Measurements from ENCODE around the gene ITPR1.

ITPR1 gene

GRCh38 chr3:4615750-4616149 is 122.6 kb downstream of the ITPR1 start:
- H3K27me3 ChIP-seq (ENCODE audit: insufficient read depth, low read length, poor library complexity) = no peaks in the 10 kb centered on the region
- H3K36me3 ChIP-seq (ENCODE audit: control insufficient read depth, insufficient read depth, low read length) = no peaks in the 10 kb centered on the region
- no peak for DNase-seq
- no peak overlapping the region for H3K4ac ChIP-seq (ENCODE audit: low read depth, low read length)
- no peaks in the 10 kb centered on the region for H3K79me1 ChIP-seq (ENCODE audit: low read length)
- no peaks in the 10 kb centered on the region for H3K4me1 ChIP-seq (ENCODE audit: control insufficient read depth, low read depth, low read length)
- no peak overlapping the region for H2BK120ac ChIP-seq (ENCODE audit: low read depth, low read length)
- H3K23ac ChIP-seq (ENCODE audit: low read length) = no peak overlapping the region
- H3K4me2 ChIP-seq (ENCODE audit: low read length) = no peak overlapping the region
- no peak overlapping the region for H2BK15ac ChIP-seq (replicated peaks; ENCODE audit: low read depth)
- H2AK5ac ChIP-seq (ENCODE audit: low read length) = no peak overlapping the region
- H3K18ac ChIP-seq (ENCODE audit: low read length) = no peak overlapping the region
- no peak overlapping the region for H3K56ac ChIP-seq (ENCODE audit: low read length)
- H4K8ac ChIP-seq (ENCODE audit: low read depth, low read length) = no peak overlapping the region
- H3K9ac ChIP-seq (ENCODE audit: low read length) = no peak overlapping the region
- H3K79me2 ChIP-seq (ENCODE audit: control insufficient read depth, insufficient read depth, low read length) = no peaks in the 10 kb centered on the region
- no peak overlapping the region for H3K27ac ChIP-seq (ENCODE audit: low read depth, low read length)
- H2BK5ac ChIP-seq (ENCODE audit: low read length) = no peak overlapping the region
- H3K4me3 ChIP-seq (ENCODE audit: low read length) = no peak overlapping the region
- H4K5ac ChIP-seq (ENCODE audit: low read length) = no peak overlapping the region
- no CpG with 5 or more reads among the region's 3 CpGs for WGBS (ENCODE audit: extremely low coverage, insufficient coverage, low lambda C conversion rate)

DNA sequence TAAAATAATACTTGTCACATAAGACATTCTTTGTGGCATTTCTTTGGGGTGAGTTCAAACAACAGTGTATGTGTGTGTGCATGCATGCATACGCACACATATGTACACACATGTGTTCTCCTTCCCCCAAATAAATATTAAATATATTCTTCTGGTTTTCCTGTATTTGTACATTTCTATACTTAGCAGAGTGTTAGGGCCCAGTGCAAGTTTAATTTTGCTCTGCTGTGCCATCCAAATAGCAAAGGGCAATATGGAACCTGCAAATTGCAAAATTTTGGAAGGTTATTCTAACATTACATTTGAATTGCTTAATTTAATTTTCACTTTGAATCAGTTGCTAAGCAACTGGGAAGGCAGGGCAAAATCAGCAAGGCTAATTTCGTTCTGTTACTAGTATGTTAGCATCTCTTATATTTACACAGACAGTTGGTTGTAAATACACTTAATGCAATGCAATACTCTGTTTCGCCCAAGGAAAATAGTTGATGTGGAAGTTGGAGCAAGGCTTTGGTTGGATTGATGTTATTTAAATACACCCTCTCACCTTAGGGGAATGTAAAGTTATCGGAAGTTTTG is 130.4 kb downstream of the ITPR1 start:
- Histone ChIP-seq H3K79me2 (ENCODE audit: control insufficient read depth, insufficient read depth, low read length) (no peaks in the 10 kb centered on the region), H3K4me2 (ENCODE audit: low read length) (no peak overlapping the region), H3K36me3 (ENCODE audit: control insufficient read depth, insufficient read depth, low read length) (no peaks in the 10 kb centered on the region), H4K5ac (ENCODE audit: low read length) (no peak overlapping the region), H3K23ac (ENCODE audit: low read length) (no peak overlapping the region), H2BK15ac (replicated peaks; ENCODE audit: low read depth) (no peak overlapping the region), H3K27me3 (ENCODE audit: insufficient read depth, low read length, poor library complexity) (no peaks in the 10 kb centered on the region), H3K79me1 (ENCODE audit: low read length) (no peaks in the 10 kb centered on the region), H3K18ac (ENCODE audit: low read length) (no peak overlapping the region), H3K56ac (ENCODE audit: low read length) (no peak overlapping the region), H2BK120ac (ENCODE audit: low read depth, low read length) (no peak overlapping the region), H3K9ac (ENCODE audit: low read length) (no peak overlapping the region), H3K4me1 (ENCODE audit: control insufficient read depth, low read depth, low read length) (no peaks in the 10 kb centered on the region), H2AK5ac (ENCODE audit: low read length) (no peak overlapping the region), H3K4ac (ENCODE audit: low read depth, low read length) (no peak overlapping the region), H3K27ac (ENCODE audit: low read depth, low read length) (no peak overlapping the region), H4K8ac (ENCODE audit: low read depth, low read length) (no peak overlapping the region), H2BK5ac (ENCODE audit: low read length) (no peak overlapping the region), H3K4me3 (ENCODE audit: low read length) (no peak overlapping the region)
- DNase-seq = no peak
- no CpG with 5 or more reads among the region's 4 CpGs for WGBS (ENCODE audit: extremely low coverage, insufficient coverage, low lambda C conversion rate)

- Histone ChIP-seq H3K18ac (ENCODE audit: low read length) (no peak overlapping the region), H3K4me3 (ENCODE audit: low read length) (no peak overlapping the region), H2AK5ac (ENCODE audit: low read length) (no peak overlapping the region), H4K5ac (ENCODE audit: low read length) (no peak overlapping the region), H4K8ac (ENCODE audit: low read depth, low read length) (no peak overlapping the region), H3K23ac (ENCODE audit: low read length) (no peak overlapping the region), H2BK5ac (ENCODE audit: low read length) (no peak overlapping the region), H3K27me3 (ENCODE audit: insufficient read depth, low read length, poor library complexity) (no peaks in the 10 kb centered on the region), H3K79me2 (ENCODE audit: control insufficient read depth, insufficient read depth, low read length) (no peaks in the 10 kb centered on the region), H2BK120ac (ENCODE audit: low read depth, low read length) (no peak overlapping the region), H3K36me3 (ENCODE audit: control insufficient read depth, insufficient read depth, low read length) (no peaks in the 10 kb centered on the region), H3K56ac (ENCODE audit: low read length) (no peak overlapping the region), H2BK15ac (replicated peaks; ENCODE audit: low read depth) (no peak overlapping the region), H3K79me1 (ENCODE audit: low read length) (no peaks in the 10 kb centered on the region), H3K4ac (ENCODE audit: low read depth, low read length) (no peak overlapping the region), H3K9ac (ENCODE audit: low read length) (no peak overlapping the region), H3K4me1 (ENCODE audit: control insufficient read depth, low read depth, low read length) (peaks cover 2% of the 10 kb centered on the region), H3K4me2 (ENCODE audit: low read length) (no peak overlapping the region), H3K27ac (ENCODE audit: low read depth, low read length) (no peak overlapping the region)
- no peak for DNase-seq
- no CpG with 5 or more reads among the region's 10 CpGs for WGBS (ENCODE audit: extremely low coverage, insufficient coverage, low lambda C conversion rate)
Observed at GRCh38 chr3:4627651-4628375, 134.7 kb downstream of the ITPR1 start.

DNA sequence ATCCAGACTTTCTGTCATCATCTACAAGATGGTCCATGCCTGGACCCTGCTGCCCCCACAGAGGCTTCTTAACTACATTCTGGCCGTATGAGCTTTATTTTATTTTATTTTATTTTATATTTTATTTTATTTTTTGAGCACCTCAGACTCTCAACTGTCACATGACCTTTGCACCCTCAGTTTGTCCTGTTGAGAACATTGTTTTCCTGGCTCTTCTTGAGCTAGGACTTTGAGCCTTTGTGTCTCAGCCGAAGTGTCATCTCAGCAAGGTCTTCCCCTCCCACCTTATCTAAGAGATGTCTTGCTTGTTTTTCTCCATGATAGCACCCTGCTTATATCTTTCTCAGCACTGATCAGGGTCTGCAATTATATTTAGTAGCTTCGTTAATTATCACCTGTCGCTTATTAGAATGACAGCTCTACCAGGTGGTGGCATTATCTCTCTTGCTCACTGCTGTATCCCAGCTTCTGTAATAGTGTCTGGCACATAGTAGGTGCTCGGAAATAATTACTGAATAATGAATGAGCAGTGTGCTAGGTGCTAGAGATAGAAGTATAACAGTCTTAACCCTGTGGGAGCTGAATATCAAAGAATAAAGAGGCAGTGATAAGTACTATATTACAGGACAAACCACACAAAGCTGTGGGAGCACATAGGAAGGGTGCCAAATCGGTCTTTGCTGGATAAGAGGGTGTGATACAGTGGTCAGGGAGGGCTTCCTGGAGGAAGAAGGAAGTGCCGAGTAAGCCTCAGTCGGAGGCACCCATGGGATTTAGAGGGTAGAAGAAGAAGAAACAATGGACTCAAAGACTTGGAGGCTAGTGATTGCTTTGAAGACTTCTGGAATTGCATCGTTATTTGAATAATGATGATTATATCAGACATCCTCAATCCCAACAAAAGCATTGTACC is 136.2 kb downstream of the ITPR1 start:
- H2AK5ac ChIP-seq (ENCODE audit: low read length) = no peak overlapping the region
- no peaks in the 10 kb centered on the region for H3K27me3 ChIP-seq (ENCODE audit: insufficient read depth, low read length, poor library complexity)
- peak; percentile 59 for DNase-seq
- H3K4me1 ChIP-seq (ENCODE audit: control insufficient read depth, low read depth, low read length) = peaks cover 2% of the 10 kb centered on the region
- H4K8ac ChIP-seq (ENCODE audit: low read depth, low read length) = no peak overlapping the region
- no peak overlapping the region for H3K4me3 ChIP-seq (ENCODE audit: low read length)
- H2BK15ac ChIP-seq (replicated peaks; ENCODE audit: low read depth) = no peak overlapping the region
- H3K27ac ChIP-seq (ENCODE audit: low read depth, low read length) = no peak overlapping the region
- no CpG with 5 or more reads among the region's 9 CpGs for WGBS (ENCODE audit: extremely low coverage, insufficient coverage, low lambda C conversion rate)
- H2BK120ac ChIP-seq (ENCODE audit: low read depth, low read length) = no peak overlapping the region
- no peaks in the 10 kb centered on the region for H3K79me1 ChIP-seq (ENCODE audit: low read length)
- H3K18ac ChIP-seq (ENCODE audit: low read length) = no peak overlapping the region
- no peak overlapping the region for H3K4me2 ChIP-seq (ENCODE audit: low read length)
- no peak overlapping the region for H2BK5ac ChIP-seq (ENCODE audit: low read length)
- no peak overlapping the region for H3K4ac ChIP-seq (ENCODE audit: low read depth, low read length)
- H3K36me3 ChIP-seq (ENCODE audit: control insufficient read depth, insufficient read depth, low read length) = no peaks in the 10 kb centered on the region
- peak overlapping the region; percentile 40 for H3K56ac ChIP-seq (ENCODE audit: low read length)
- no peak overlapping the region for H4K5ac ChIP-seq (ENCODE audit: low read length)
- H3K9ac ChIP-seq (ENCODE audit: low read length) = no peak overlapping the region
- no peak overlapping the region for H3K23ac ChIP-seq (ENCODE audit: low read length)
- H3K79me2 ChIP-seq (ENCODE audit: control insufficient read depth, insufficient read depth, low read length) = no peaks in the 10 kb centered on the region

DNA sequence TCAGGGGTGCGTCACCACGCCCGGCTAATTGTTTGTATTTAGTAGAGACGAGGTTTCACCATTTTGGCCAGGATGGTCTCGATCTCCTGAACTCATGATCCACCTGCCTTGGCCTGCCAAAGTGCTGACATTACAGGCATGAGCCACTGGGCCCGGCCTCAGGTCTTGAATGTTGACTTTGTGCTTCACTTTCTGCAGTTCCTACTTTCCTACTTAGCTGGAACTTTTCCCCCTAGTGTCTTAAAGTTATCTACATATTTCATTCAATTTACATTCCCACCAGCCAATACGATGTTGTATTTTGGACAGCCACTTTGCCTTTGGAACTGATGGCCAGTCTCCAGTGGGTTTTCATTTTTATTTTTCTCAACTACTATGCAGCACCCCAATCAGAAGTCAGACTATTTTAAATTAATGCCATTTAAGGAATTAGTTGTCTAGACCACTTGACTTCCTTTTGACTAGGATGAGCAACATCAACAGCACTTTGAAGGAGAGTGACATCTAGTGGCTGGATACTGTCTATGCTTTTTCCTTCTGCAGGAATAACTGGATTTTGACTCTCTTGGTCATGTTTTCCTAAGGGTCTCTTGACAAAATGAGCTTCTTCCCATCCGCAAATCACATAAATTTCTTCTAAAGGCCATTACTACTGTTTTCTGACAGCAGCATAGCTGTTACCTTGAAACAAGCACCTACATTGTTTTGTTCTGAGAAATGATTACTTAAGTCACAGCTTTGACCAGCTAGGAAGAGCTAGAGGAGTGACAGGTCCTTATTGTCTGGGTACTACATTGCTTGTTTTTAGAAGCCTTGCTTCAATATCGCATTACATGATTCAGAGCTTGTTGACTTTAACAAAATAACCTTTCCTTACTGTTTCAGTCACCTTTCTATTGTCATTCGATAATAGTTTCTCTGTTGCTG is 140.2 kb downstream of the ITPR1 start:
- no peak overlapping the region for H2BK15ac ChIP-seq (replicated peaks; ENCODE audit: low read depth)
- no peak overlapping the region for H3K9ac ChIP-seq (ENCODE audit: low read length)
- H4K8ac ChIP-seq (ENCODE audit: low read depth, low read length) = no peak overlapping the region
- no CpG with 5 or more reads among the region's 10 CpGs for WGBS (ENCODE audit: extremely low coverage, insufficient coverage, low lambda C conversion rate)
- peak; percentile 82 for DNase-seq
- H3K79me1 ChIP-seq (ENCODE audit: low read length) = no peaks in the 10 kb centered on the region
- H3K4me2 ChIP-seq (ENCODE audit: low read length) = no peak overlapping the region
- H3K27me3 ChIP-seq (ENCODE audit: insufficient read depth, low read length, poor library complexity) = no peaks in the 10 kb centered on the region
- no peak overlapping the region for H2AK5ac ChIP-seq (ENCODE audit: low read length)
- H2BK5ac ChIP-seq (ENCODE audit: low read length) = no peak overlapping the region
- no peaks in the 10 kb centered on the region for H3K36me3 ChIP-seq (ENCODE audit: control insufficient read depth, insufficient read depth, low read length)
- H3K23ac ChIP-seq (ENCODE audit: low read length) = no peak overlapping the region
- H3K18ac ChIP-seq (ENCODE audit: low read length) = no peak overlapping the region
- no peak overlapping the region for H3K27ac ChIP-seq (ENCODE audit: low read depth, low read length)
- no peak overlapping the region for H3K4ac ChIP-seq (ENCODE audit: low read depth, low read length)
- H3K4me3 ChIP-seq (ENCODE audit: low read length) = no peak overlapping the region
- no peak overlapping the region for H4K5ac ChIP-seq (ENCODE audit: low read length)
- H2BK120ac ChIP-seq (ENCODE audit: low read depth, low read length) = no peak overlapping the region
- peaks cover 2% of the 10 kb centered on the region for H3K4me1 ChIP-seq (ENCODE audit: control insufficient read depth, low read depth, low read length)
- H3K79me2 ChIP-seq (ENCODE audit: control insufficient read depth, insufficient read depth, low read length) = no peaks in the 10 kb centered on the region
- H3K56ac ChIP-seq (ENCODE audit: low read length) = no peak overlapping the region
